Measurements from ENCODE around the gene C10orf71.

The C10orf71 gene

GRCh38 chr10:49363309-49364031, 64.5 kb downstream of the C10orf71 start:
- no peak overlapping the region for H3K4me3 ChIP-seq (ENCODE audit: low read length)
- TF ChIP-seq CTCF (conservative IDR thresholded peaks at IDR 0.05; ENCODE audit: low read length) = no peak
- no peak for DNase-seq (ENCODE audit: low read depth)

GRCh38 chr10:49364051-49364450, 65.1 kb downstream of the C10orf71 start:
- no peak for DNase-seq (ENCODE audit: low read depth)
- no peak overlapping the region for H3K4me3 ChIP-seq (ENCODE audit: low read length)
- TF ChIP-seq CTCF (conservative IDR thresholded peaks at IDR 0.05; ENCODE audit: low read length) = no peak

- no peak for TF ChIP-seq CTCF (conservative IDR thresholded peaks at IDR 0.05; ENCODE audit: low read length)
- no peak overlapping the region for H3K4me3 ChIP-seq (ENCODE audit: low read length)
- DNase-seq (ENCODE audit: low read depth) = no peak
Observed at GRCh38 chr10:49364747-49365146, 65.8 kb downstream of the C10orf71 start.

- no peak overlapping the region for H3K4me3 ChIP-seq (ENCODE audit: low read length)
- no peak for TF ChIP-seq CTCF (conservative IDR thresholded peaks at IDR 0.05; ENCODE audit: low read length)
- DNase-seq (ENCODE audit: low read depth) = no peak
Observed at GRCh38 chr10:49365275-49365674, 66.3 kb downstream of the C10orf71 start.

GRCh38 chr10:49365675-49366415, 66.9 kb downstream of the C10orf71 start:
- H3K4me3 ChIP-seq (ENCODE audit: low read length) = no peak overlapping the region
- TF ChIP-seq CTCF (conservative IDR thresholded peaks at IDR 0.05; ENCODE audit: low read length) = no peak
- no peak for DNase-seq (ENCODE audit: low read depth)

GRCh38 chr10:49366460-49366859, 67.5 kb downstream of the C10orf71 start:
- H3K4me3 ChIP-seq (ENCODE audit: low read length) = no peak overlapping the region
- no peak for TF ChIP-seq CTCF (conservative IDR thresholded peaks at IDR 0.05; ENCODE audit: low read length)
- DNase-seq (ENCODE audit: low read depth) = no peak

- no peak for DNase-seq (ENCODE audit: low read depth)
- H3K4me3 ChIP-seq (ENCODE audit: low read length) = no peak overlapping the region
- no peak for TF ChIP-seq CTCF (conservative IDR thresholded peaks at IDR 0.05; ENCODE audit: low read length)
Observed at GRCh38 chr10:49367600-49367999, 68.6 kb downstream of the C10orf71 start.

Measured in AG10803 (cell line).